T-helper 2 cell treated with Interferon-gamma antibody and Interleukin-4, amounts not matched to agents 5 μg/mL and 100 μg/mL, for 36 hours (primary cell): ENCODE data around the gene NPAS2.

Experiments
- DNase-seq: peaks from one replicate; pipeline ENCODE4 v3.0.0; 2021; ENCODE audit warnings: low spot score
- H3K27ac Mint-ChIP-seq: one replicate; pipeline ENCODE4 v1.8.0; 2021; ENCODE audit warnings: mild to moderate bottlenecking, mixed read lengths
- H3K27me3 Mint-ChIP-seq: one replicate; pipeline ENCODE4 v1.8.0; 2021; ENCODE audit warnings: low read depth, mixed read lengths
- H3K36me3 Mint-ChIP-seq: one replicate; pipeline ENCODE4 v1.8.0; 2021; ENCODE audit warnings: low read depth, mixed read lengths
- H3K4me1 Mint-ChIP-seq: one replicate; pipeline ENCODE4 v1.8.0; 2021; ENCODE audit warnings: low read depth, mixed read lengths
- H3K4me3 Mint-ChIP-seq: one replicate; pipeline ENCODE4 v1.8.0; 2022; ENCODE audit warnings: mild to moderate bottlenecking, moderate library complexity, mixed read lengths
- H3K9me3 Mint-ChIP-seq: one replicate; pipeline ENCODE4 v1.8.0; 2021; ENCODE audit warnings: mixed read lengths

NPAS2 gene

GRCh38 chr2:100842241-100842922, 22.4 kb downstream of the NPAS2 start:
- Mint-ChIP-seq H3K27me3 (peaks cover 2% of the 10 kb centered on the region), H3K27ac (no peak overlapping the region), H3K4me3 (no peak overlapping the region), H3K9me3 (peaks cover 8% of the 10 kb centered on the region), H3K36me3 (no peaks in the 10 kb centered on the region), H3K4me1 (peaks cover 2% of the 10 kb centered on the region)
- DNase-seq: no peak

- Mint-ChIP-seq H3K27me3 (peaks cover 3% of the 10 kb centered on the region), H3K36me3 (no peaks in the 10 kb centered on the region), H3K4me1 (peaks cover 2% of the 10 kb centered on the region), H3K9me3 (peaks cover 8% of the 10 kb centered on the region), H3K4me3 (no peak overlapping the region), H3K27ac (no peak overlapping the region)
- DNase-seq: no peak
Measured at GRCh38 chr2:100844514-100844913, 24.6 kb downstream of the NPAS2 start.

GRCh38 chr2:100845141-100845991, 25.4 kb downstream of the NPAS2 start:
- no peak overlapping the region for H3K4me3 Mint-ChIP-seq
- H3K36me3 Mint-ChIP-seq: no peaks in the 10 kb centered on the region
- H3K27me3 Mint-ChIP-seq: peaks cover 2% of the 10 kb centered on the region
- no peak overlapping the region for H3K27ac Mint-ChIP-seq
- DNase-seq: no peak
- H3K9me3 Mint-ChIP-seq: peaks cover 8% of the 10 kb centered on the region
- peaks cover 2% of the 10 kb centered on the region for H3K4me1 Mint-ChIP-seq

GRCh38 chr2:100846716-100847115, 26.8 kb downstream of the NPAS2 start:
- DNase-seq: no peak
- H3K36me3 Mint-ChIP-seq: no peaks in the 10 kb centered on the region
- peaks cover 2% of the 10 kb centered on the region for H3K27me3 Mint-ChIP-seq
- peaks cover 8% of the 10 kb centered on the region for H3K9me3 Mint-ChIP-seq
- peaks cover 2% of the 10 kb centered on the region for H3K4me1 Mint-ChIP-seq
- H3K27ac Mint-ChIP-seq: no peak overlapping the region
- H3K4me3 Mint-ChIP-seq: no peak overlapping the region

GRCh38 chr2:100852447-100852846, 32.5 kb downstream of the NPAS2 start:
- Mint-ChIP-seq H3K36me3 (no peaks in the 10 kb centered on the region), H3K4me1 (no peaks in the 10 kb centered on the region), H3K27ac (no peak overlapping the region), H3K27me3 (peaks cover 2% of the 10 kb centered on the region), H3K9me3 (no peaks in the 10 kb centered on the region), H3K4me3 (no peak overlapping the region)
- DNase-seq: no peak

- no peaks in the 10 kb centered on the region for H3K9me3 Mint-ChIP-seq
- H3K4me1 Mint-ChIP-seq: no peaks in the 10 kb centered on the region
- DNase-seq: no peak
- H3K27ac Mint-ChIP-seq: no peak overlapping the region
- H3K27me3 Mint-ChIP-seq: peaks cover 2% of the 10 kb centered on the region
- H3K4me3 Mint-ChIP-seq: no peak overlapping the region
- H3K36me3 Mint-ChIP-seq: no peaks in the 10 kb centered on the region
Measured at GRCh38 chr2:100852999-100853908, 33.3 kb downstream of the NPAS2 start.

GRCh38 chr2:100853909-100854810, 34.2 kb downstream of the NPAS2 start:
- DNase-seq: no peak
- Mint-ChIP-seq H3K4me1 (no peaks in the 10 kb centered on the region), H3K27ac (no peak overlapping the region), H3K36me3 (no peaks in the 10 kb centered on the region), H3K9me3 (no peaks in the 10 kb centered on the region), H3K4me3 (no peak overlapping the region), H3K27me3 (peaks cover 2% of the 10 kb centered on the region)

GRCh38 chr2:100855084-100855483, 35.1 kb downstream of the NPAS2 start:
- Mint-ChIP-seq H3K4me1 (no peaks in the 10 kb centered on the region), H3K36me3 (no peaks in the 10 kb centered on the region), H3K4me3 (no peak overlapping the region), H3K27me3 (no peaks in the 10 kb centered on the region), H3K9me3 (no peaks in the 10 kb centered on the region), H3K27ac (no peak overlapping the region)
- no peak for DNase-seq

GRCh38 chr2:100855606-100856005, 35.7 kb downstream of the NPAS2 start:
- Mint-ChIP-seq H3K27me3 (no peaks in the 10 kb centered on the region), H3K36me3 (no peaks in the 10 kb centered on the region), H3K9me3 (no peaks in the 10 kb centered on the region), H3K27ac (no peak overlapping the region), H3K4me1 (no peaks in the 10 kb centered on the region), H3K4me3 (no peak overlapping the region)
- no peak for DNase-seq

GRCh38 chr2:100856732-100857131, 36.8 kb downstream of the NPAS2 start:
- H3K27me3 Mint-ChIP-seq: no peaks in the 10 kb centered on the region
- H3K27ac Mint-ChIP-seq: no peak overlapping the region
- H3K4me3 Mint-ChIP-seq: no peak overlapping the region
- H3K9me3 Mint-ChIP-seq: no peaks in the 10 kb centered on the region
- DNase-seq: no peak
- no peaks in the 10 kb centered on the region for H3K4me1 Mint-ChIP-seq
- H3K36me3 Mint-ChIP-seq: no peaks in the 10 kb centered on the region

- DNase-seq: no peak
- Mint-ChIP-seq H3K36me3 (no peaks in the 10 kb centered on the region), H3K4me3 (no peak overlapping the region), H3K4me1 (no peaks in the 10 kb centered on the region), H3K27me3 (no peaks in the 10 kb centered on the region), H3K9me3 (no peaks in the 10 kb centered on the region), H3K27ac (no peak overlapping the region)
Measured at GRCh38 chr2:100857341-100857740, 37.4 kb downstream of the NPAS2 start.

- Mint-ChIP-seq H3K9me3 (no peaks in the 10 kb centered on the region), H3K27me3 (no peaks in the 10 kb centered on the region), H3K27ac (no peak overlapping the region), H3K4me3 (no peak overlapping the region), H3K4me1 (peaks cover 2% of the 10 kb centered on the region), H3K36me3 (no peaks in the 10 kb centered on the region)
- DNase-seq: no peak
Measured at GRCh38 chr2:100857915-100858314, 38.0 kb downstream of the NPAS2 start.

- no peaks in the 10 kb centered on the region for H3K9me3 Mint-ChIP-seq
- H3K4me1 Mint-ChIP-seq: peaks cover 2% of the 10 kb centered on the region
- no peak overlapping the region for H3K4me3 Mint-ChIP-seq
- H3K36me3 Mint-ChIP-seq: no peaks in the 10 kb centered on the region
- H3K27ac Mint-ChIP-seq: no peak overlapping the region
- H3K27me3 Mint-ChIP-seq: no peaks in the 10 kb centered on the region
- DNase-seq: no peak
Measured at GRCh38 chr2:100859902-100860301, 40.0 kb downstream of the NPAS2 start.
